Activated naive CD4-positive, alpha-beta T cell treated with Interleukin-2 at 50 U/mL for 16 hours (primary cell): ENCODE measurements around the gene WDR70.
"Not testable (repeated sequence)": the region's sequence is repeated elsewhere in the genome, so short reads cannot be mapped to it uniquely, and the experiment has no call there.

Experiments
- DNase-seq: peaks from one replicate; pipeline ENCODE4 v3.0.0-alpha.2; 2020

The WDR70 gene

GRCh38 chr5:37454402-37455055 is 75.4 kb downstream of the WDR70 start:
- DNase-seq, result not testable (repeated sequence)

GRCh38 chr5:37463191-37464051 is 84.3 kb downstream of the WDR70 start:
- DNase-seq, result not testable (repeated sequence)

- DNase-seq, result not testable (repeated sequence)
These were observed 85.5 kb downstream of the WDR70 start for GRCh38 chr5:37464581-37464980.

- not testable (repeated sequence) for DNase-seq
These were observed 90.3 kb downstream of the WDR70 start for GRCh38 chr5:37469383-37469782.

- no peak for DNase-seq
These were observed 92.6 kb downstream of the WDR70 start for GRCh38 chr5:37471666-37472197.

- no peak for DNase-seq
These were observed 98.3 kb downstream of the WDR70 start for GRCh38 chr5:37477426-37477825.

- no peak for DNase-seq
These were observed 99.2 kb downstream of the WDR70 start for GRCh38 chr5:37478121-37478894.

GRCh38 chr5:37481395-37481794 is 102.3 kb downstream of the WDR70 start:
- DNase-seq, result not testable (repeated sequence)

GRCh38 chr5:37490120-37490810 is 111.1 kb downstream of the WDR70 start:
- no peak for DNase-seq

GRCh38 chr5:37490931-37491330 is 111.8 kb downstream of the WDR70 start:
- no peak for DNase-seq

GRCh38 chr5:37492778-37493555 is 113.8 kb downstream of the WDR70 start:
- no peak for DNase-seq

GRCh38 chr5:37494756-37495155 is 115.6 kb downstream of the WDR70 start:
- DNase-seq, result no peak

GRCh38 chr5:37495210-37495609 is 116.1 kb downstream of the WDR70 start:
- DNase-seq, result no peak

- no peak for DNase-seq
These were observed 116.7 kb downstream of the WDR70 start for GRCh38 chr5:37495668-37496347.

GRCh38 chr5:37496902-37497445 is 117.9 kb downstream of the WDR70 start:
- no peak for DNase-seq

- DNase-seq, result no peak
These were observed 122.0 kb downstream of the WDR70 start for GRCh38 chr5:37501152-37501551.

GRCh38 chr5:37506241-37506640 is 127.1 kb downstream of the WDR70 start:
- no peak for DNase-seq

- no peak for DNase-seq
These were observed 127.6 kb downstream of the WDR70 start for GRCh38 chr5:37506722-37507121.

GRCh38 chr5:37511646-37512045 is 132.5 kb downstream of the WDR70 start:
- DNase-seq, result no peak

- no peak for DNase-seq
These were observed 135.8 kb downstream of the WDR70 start for GRCh38 chr5:37514946-37515345.

GRCh38 chr5:37517686-37518085 is 138.6 kb downstream of the WDR70 start:
- DNase-seq, result no peak
